ENCODE results near the gene ATP2A1.

ATP2A1 gene

GRCh38 chr16:28951410-28951943 lies 73.2 kb downstream of the ATP2A1 start:
- DNase-seq (no peak), ATAC-seq (no peak)
- Mint-ChIP-seq H3K9me3 (no peaks in the 10 kb centered on the region), H3K4me3 (peak overlapping the region; percentile 92 to 94), H3K27me3 (no peaks in the 10 kb centered on the region), H3K4me1 (peaks cover 33% of the 10 kb centered on the region), H3K27ac (peak overlapping the region; percentile 95 to 98)

Data from stimulated activated naive CD8-positive, alpha-beta T cell treated with anti-CD3 and anti-CD28 coated beads, Interleukin-15, amount 100 ng/mL, for 72 hours (primary cell).